Subcutaneous abdominal adipose tissue (tissue), 5 donors: ENCODE measurements around the gene ZCWPW1.
"Not testable (repeated sequence)": the region's sequence is repeated elsewhere in the genome, so short reads cannot be mapped to it uniquely, and the experiment has no call there.

Source experiments
- H3K27ac ChIP-seq: one replicate; pipeline ENCODE4 v1.7.0; 2013; ENCODE audit warnings: low read depth, mild to moderate bottlenecking, inconsistent platforms, low read length, moderate library complexity
- H3K27me3 ChIP-seq, 5 donors: one replicate each; pipeline ENCODE4 v1.7.0; 2013; ENCODE audit warnings: low read length in 5 of 5, inconsistent platforms in 1 of 5; ENCODE audit not compliant: control insufficient read depth in 5 of 5, insufficient read depth in 4 of 5
- H3K36me3 ChIP-seq, 5 donors: one replicate each; pipeline ENCODE4 v1.7.0; 2013; ENCODE audit warnings: low read length in 5 of 5; ENCODE audit not compliant: control insufficient read depth in 5 of 5, insufficient read depth in 5 of 5
- H3K4me1 ChIP-seq, 5 donors: one replicate each; pipeline ENCODE4 v1.7.0; 2013; ENCODE audit warnings: low read length in 5 of 5, mild to moderate bottlenecking in 3 of 5, moderate library complexity in 1 of 5; ENCODE audit not compliant: control insufficient read depth in 5 of 5, insufficient read depth in 5 of 5
- H3K4me3 ChIP-seq, 5 donors: one replicate each; pipeline ENCODE4 v1.7.0; 2013; ENCODE audit warnings: low read length in 5 of 5, low read depth in 1 of 5
- H3K9ac ChIP-seq, 5 donors: one replicate each; pipeline ENCODE4 v1.7.0; 2013; ENCODE audit warnings: low read length in 5 of 5, mild to moderate bottlenecking in 4 of 5, moderate library complexity in 3 of 5
- H3K9me3 ChIP-seq, 5 donors: one replicate each; pipeline ENCODE4 v1.7.0; 2013; ENCODE audit warnings: low read length in 5 of 5; ENCODE audit not compliant: control insufficient read depth in 5 of 5
- donor health status: healthy.
- donor health status: healthy.
- donor health status: healthy.
- donor health status: healthy.
- donor health status: healthy.

The ZCWPW1 gene

DNA sequence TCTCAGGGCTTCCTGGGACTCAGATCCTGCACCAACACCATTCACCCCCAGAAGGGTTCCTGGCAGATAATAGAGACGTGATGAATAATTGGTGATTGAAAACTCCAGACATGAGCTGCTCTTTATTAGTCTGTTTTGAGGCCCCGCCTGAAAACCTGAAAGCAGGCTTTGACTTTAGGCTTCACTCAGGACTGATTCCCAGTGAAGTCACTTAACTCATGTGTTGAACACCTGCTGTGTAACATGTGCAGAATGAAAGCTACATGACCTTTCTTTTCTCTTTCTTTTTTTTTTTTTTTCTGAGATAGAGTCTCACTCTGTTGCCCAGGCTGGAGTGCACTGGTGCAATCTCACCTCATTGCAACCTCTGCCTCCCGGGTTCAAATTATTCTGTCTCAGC lies 26.7 kb upstream of the ZCWPW1 start:
- Histone ChIP-seq H3K4me1 (peaks cover 0 to 13% (median 7%) of the 10 kb centered on the region in 5 donors), H3K27me3 (no peaks in the 10 kb centered on the region), H3K36me3 (peaks cover 0 to 10% (median 0%) of the 10 kb centered on the region in 5 donors), H3K4me3 (no peak overlapping the region), H3K9ac (no peak overlapping the region), H3K9me3 (no peaks in the 10 kb centered on the region), H3K27ac (no peak overlapping the region)

DNA sequence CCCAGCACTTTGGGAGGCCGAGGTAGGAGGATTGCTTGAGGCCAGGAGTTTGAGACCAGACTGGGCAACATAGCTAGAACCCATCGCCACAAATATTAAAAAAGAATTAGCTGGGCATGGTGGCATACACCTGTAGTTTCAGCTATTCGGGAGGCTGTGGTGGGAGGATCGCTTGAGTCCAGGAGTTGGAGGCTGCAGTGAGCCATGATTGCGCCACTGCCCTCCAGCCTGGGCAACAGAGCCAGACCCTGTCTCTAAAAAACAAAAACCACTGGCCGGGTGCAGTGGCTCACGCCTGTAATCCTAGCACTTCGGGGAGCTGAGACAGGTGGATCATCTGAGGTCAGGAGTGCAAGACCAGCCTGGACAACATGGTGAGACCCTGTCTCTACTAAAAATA lies 25.4 kb upstream of the ZCWPW1 start:
- peaks cover 0 to 18% (median 10%) of the 10 kb centered on the region in 5 donors for H3K4me1 ChIP-seq
- H3K27ac ChIP-seq, H3K27me3 ChIP-seq, H3K9ac ChIP-seq, H3K9me3 ChIP-seq, H3K36me3 ChIP-seq, H3K4me3 ChIP-seq: not testable (repeated sequence)

DNA sequence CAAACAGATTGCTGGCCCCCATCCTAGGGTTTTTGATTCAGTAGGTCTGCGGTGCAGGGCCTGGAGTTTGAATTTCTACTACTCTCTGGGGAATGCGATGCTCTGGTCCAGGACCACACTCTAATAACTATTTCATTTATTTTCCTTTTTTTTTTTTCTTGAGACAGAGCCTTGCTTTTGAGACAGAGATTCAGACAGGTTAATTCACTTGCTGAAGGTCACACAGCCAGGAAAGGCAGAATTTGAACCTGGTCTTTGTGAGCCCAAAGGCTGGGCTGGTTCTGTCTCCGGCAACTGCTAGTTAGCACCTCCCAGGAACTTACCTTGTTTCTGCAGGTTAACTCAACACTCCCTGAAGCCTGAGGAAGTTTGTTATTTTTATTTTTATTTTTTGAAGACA lies 24.0 kb upstream of the ZCWPW1 start:
- no peaks in the 10 kb centered on the region for H3K27me3 ChIP-seq

DNA sequence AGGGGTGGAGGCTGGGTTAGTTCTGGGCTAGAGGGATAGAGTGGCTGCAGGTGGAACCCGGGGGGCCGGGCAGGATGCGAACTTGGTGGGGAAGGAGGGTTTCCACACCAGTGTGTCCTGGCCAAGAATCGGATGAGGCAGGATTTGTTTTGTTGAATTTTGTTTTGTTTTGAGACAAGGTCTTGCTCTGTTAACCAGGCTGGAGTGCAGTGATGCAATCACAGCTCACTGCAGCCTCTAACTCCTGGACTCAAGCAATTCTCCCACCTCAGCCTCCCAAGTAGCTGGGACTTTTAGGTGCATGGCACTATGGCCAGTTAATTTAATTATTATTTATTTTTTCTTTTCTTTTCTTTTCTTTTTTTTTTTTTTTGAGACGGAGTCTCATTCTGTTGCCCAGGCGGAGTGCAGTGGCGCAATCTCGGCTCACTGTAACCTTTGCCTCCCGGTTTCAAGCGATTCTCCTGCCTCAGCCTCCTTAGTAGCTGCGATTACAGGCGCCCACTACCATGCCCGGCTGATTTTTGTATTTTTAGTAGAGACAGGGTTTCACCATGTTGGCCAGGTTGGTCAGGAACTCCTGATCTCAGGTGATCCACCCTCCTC lies 20.8 kb upstream of the ZCWPW1 start:
- Histone ChIP-seq H3K9ac (peak overlapping the region in 1 of 5 donors; percentile 41), H3K27me3 (no peaks in the 10 kb centered on the region), H3K4me3 (no peak overlapping the region), H3K27ac (no peak overlapping the region), H3K4me1 (peaks cover 0 to 29% (median 22%) of the 10 kb centered on the region in 5 donors), H3K9me3 (no peaks in the 10 kb centered on the region), H3K36me3 (no peaks in the 10 kb centered on the region)

More for the DNA sequence above, 24.0 kb upstream of the ZCWPW1 start:
- Histone ChIP-seq H3K9ac (no peak overlapping the region), H3K4me3 (no peak overlapping the region), H3K4me1 (peaks cover 0 to 18% (median 10%) of the 10 kb centered on the region in 5 donors), H3K9me3 (no peaks in the 10 kb centered on the region), H3K36me3 (peaks cover 0 to 6% (median 0%) of the 10 kb centered on the region in 5 donors), H3K27ac (no peak overlapping the region)

DNA sequence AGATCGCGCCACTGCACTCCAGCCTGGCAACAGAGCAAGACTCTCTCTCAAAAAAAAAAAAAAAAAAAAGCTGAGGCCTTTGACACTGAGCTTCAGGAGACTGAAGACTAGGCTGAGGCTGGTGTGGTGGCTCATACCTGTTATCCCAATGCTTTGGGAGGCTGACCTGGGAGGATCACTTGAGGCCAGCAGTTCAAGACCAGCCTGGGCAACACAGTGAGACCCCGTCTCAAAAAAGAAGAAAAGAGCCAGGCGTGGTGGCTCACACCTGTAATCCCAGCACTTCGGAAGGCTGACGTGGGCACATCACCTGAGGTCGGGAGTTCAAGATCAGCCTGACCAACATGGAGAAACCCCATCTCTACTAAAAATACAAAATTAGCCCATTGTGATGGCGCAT lies 18.9 kb upstream of the ZCWPW1 start:
- H3K4me1 ChIP-seq: peaks cover 0 to 45% (median 26%) of the 10 kb centered on the region in 5 donors
- H3K4me3 ChIP-seq, H3K27me3 ChIP-seq, H3K36me3 ChIP-seq, H3K9ac ChIP-seq, H3K9me3 ChIP-seq, H3K27ac ChIP-seq: not testable (repeated sequence)

DNA sequence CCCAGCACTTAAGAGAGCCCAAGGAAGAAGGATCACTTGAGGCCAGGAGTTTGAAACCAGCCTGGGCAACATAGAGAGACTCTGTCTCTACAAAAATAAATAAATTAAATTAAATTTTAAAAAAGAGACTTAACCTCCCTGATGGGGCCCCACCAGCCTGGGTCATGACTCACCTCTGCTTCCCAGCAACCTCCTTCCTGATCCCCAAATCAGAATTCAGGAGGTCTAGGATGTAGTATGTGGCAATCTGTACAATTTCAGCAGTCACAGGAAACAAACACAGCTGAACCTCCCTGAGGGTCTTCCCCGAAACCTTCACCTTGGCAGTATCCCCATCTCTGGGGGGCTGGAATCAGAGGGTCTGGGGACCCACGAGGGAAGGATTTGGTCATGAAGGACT lies 17.5 kb upstream of the ZCWPW1 start:
- no peaks in the 10 kb centered on the region for H3K36me3 ChIP-seq
- peaks cover 0 to 45% (median 26%) of the 10 kb centered on the region in 5 donors for H3K4me1 ChIP-seq

DNA sequence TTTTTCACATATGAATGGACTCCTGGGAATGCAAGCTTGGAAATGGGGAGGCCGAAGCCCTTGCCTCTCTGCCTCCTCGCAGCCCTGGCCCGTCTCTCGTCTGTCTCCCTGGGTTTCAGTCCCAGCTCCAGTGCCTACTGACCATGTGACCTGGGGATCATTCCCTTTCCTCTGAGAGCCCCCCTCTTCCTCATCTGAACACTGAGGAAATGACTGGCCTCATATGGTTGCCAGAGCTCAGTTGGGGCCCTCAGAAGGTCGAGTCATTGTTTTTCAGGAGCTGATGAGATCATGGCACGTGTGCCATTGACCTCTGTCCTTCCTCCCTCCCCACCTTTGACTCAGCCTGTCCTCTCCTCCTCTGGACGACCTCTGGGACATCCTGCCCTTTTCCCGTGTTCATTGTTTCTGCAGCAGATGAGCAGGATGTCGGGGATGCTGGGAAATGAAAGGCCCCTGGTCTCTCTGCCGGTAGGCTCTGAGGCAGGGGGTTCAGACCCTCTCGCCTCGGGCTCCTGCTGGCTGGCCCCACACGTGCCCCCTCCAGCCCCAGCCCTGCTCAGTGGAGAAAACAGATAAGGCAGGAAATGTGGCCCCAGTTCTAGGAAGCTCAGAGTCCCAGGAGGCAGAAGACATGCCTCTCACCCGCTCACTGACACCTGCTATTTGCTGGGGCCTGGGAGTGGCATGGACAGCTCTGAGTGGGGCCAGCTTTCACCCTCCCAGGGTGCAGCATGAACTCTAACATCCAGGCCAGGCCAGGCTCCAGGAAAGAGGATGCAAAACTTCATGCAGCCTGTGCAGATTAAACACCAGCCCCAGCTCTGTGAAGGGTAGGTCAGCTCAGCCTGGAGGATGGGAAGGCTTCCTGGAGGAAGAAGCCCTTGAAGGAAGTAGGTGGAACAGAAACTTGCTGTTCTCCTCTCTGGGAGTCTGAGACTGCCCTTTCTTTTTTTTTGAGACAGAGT lies 16.1 kb upstream of the ZCWPW1 start:
- H3K27me3 ChIP-seq: no peaks in the 10 kb centered on the region
- peak overlapping the region; percentile 78 for H3K27ac ChIP-seq
- H3K4me1 ChIP-seq: peaks cover 0 to 35% (median 16%) of the 10 kb centered on the region in 5 donors
- no peaks in the 10 kb centered on the region for H3K9me3 ChIP-seq
- peak overlapping the region in 2 of 5 donors; percentile 8 to 35 for H3K9ac ChIP-seq
- H3K4me3 ChIP-seq: peak overlapping the region in 1 of 5 donors; percentile 14
- no peaks in the 10 kb centered on the region for H3K36me3 ChIP-seq

More for the DNA sequence above, 17.5 kb upstream of the ZCWPW1 start:
- H3K9me3 ChIP-seq: no peaks in the 10 kb centered on the region
- no peaks in the 10 kb centered on the region for H3K27me3 ChIP-seq
- no peak overlapping the region for H3K4me3 ChIP-seq
- H3K9ac ChIP-seq: peak overlapping the region in 1 of 5 donors; percentile 31
- no peak overlapping the region for H3K27ac ChIP-seq

DNA sequence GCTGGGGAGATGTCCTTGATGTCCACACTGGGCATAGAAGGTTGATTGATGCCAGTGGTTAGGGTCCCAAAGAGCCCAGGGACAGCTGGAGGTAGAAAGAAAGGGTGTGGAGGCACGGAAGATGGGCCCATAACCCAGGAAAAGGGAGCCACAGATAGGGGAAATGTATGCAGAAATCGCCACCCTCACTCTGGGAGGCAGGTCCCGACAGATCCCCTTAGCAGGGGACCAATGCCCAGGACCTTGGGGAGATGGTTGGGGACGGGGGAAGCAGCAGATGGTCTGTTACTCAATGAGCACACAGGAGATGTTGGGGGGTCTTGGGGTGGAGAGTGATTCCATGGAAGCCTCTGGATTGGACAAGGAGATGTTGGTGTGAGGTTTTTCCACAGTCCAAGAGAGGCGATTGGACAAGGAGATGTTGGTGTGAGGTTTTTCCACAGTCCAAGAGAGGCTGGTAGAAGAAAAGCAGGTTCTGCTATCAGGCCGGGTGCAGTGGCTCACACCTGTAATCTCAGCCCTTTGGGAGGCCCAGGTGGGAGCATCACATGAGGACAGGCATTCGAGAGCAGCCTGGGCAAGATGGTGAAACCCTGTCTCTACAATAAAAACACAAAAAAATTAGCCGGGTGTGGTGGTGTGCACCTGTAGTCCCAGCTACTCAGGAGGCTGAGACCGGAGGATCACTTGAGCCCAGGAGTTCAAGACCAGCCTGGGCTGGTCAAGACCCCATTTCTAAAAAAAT lies 14.8 kb upstream of the ZCWPW1 start:
- Histone ChIP-seq H3K27me3 (no peaks in the 10 kb centered on the region), H3K36me3 (no peaks in the 10 kb centered on the region), H3K9me3 (no peaks in the 10 kb centered on the region), H3K4me3 (no peak overlapping the region), H3K27ac (peak overlapping the region; percentile 78), H3K9ac (peak overlapping the region in 1 of 5 donors; percentile 30), H3K4me1 (peaks cover 0 to 33% (median 16%) of the 10 kb centered on the region in 5 donors)

DNA sequence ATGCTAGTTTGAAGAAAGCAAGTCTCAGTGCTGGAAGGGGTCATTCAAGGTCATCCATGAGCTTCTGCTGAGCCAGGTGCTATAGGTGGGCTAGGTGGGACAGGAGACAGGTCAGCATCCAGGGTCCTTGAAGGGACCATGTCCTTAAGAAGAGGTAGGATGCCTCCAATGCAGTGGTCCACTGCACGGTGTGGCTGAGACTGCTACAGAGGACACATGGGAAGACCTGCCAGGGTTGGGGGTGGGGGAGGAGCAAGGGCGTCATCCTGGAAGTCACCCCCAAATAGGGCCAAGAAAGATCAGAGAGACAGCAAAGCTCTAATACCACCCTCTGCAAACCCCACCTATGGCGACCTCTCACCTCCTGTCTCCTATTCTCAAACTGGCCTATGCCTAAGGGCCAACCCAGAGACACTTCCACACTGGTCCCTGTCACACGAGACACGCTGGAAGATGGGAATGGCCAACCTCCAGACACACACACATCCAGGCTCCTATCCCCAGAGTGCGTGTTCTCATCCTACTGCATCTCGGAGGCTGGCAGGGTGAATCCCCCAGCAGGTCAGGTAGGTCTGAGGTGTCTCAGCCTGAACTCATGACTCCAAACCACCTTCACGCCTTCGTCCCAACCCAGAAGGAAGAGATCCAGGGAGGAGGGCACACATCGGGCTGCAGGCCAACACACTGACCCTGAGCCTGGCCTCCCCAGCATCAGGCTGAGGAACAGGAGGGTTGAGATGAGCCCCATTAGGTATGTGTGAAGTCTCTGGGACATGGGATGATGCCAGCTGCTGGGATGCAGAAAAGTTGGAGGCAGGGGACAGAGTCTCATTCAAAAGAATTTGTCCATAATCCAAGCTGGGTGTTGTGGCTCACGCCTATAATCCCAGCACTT lies 13.4 kb upstream of the ZCWPW1 start:
- Histone ChIP-seq H3K9ac (no peak overlapping the region), H3K9me3 (no peaks in the 10 kb centered on the region), H3K27me3 (no peaks in the 10 kb centered on the region), H3K27ac (no peak overlapping the region), H3K4me1 (peaks cover 0 to 33% (median 19%) of the 10 kb centered on the region in 5 donors), H3K4me3 (no peak overlapping the region), H3K36me3 (no peaks in the 10 kb centered on the region)
